ENCODE measurements around the gene CBY2.

GRCh38 chr13:45733361-45733760, 31.2 kb downstream of the CBY2 start:
- TF ChIP-seq TCF12 (IDR thresholded peaks at IDR 0.05; ENCODE audit: low read depth): no peak
- TF ChIP-seq CEBPB (IDR thresholded peaks at IDR 0.05): no peak
- TF ChIP-seq TAF1 (IDR thresholded peaks at IDR 0.05; ENCODE audit: low read depth): no peak
- no peak for TF ChIP-seq EP300 (IDR thresholded peaks at IDR 0.05; ENCODE audit: borderline replicate concordance)
- no peak for TF ChIP-seq RAD21 (IDR thresholded peaks at IDR 0.05; ENCODE audit: low read depth)
- TF ChIP-seq MAX (IDR thresholded peaks at IDR 0.05): no peak
- TF ChIP-seq TEAD4 (IDR thresholded peaks at IDR 0.05): no peak
- no peak for TF ChIP-seq REST (IDR thresholded peaks at IDR 0.05; ENCODE audit: low read depth)
- TF ChIP-seq EGR1 (IDR thresholded peaks at IDR 0.05): no peak
- TF ChIP-seq YY1 (IDR thresholded peaks at IDR 0.05; ENCODE audit: low read depth): no peak
- no peak for TF ChIP-seq FOXM1 (IDR thresholded peaks at IDR 0.05; ENCODE audit: borderline replicate concordance, low read depth)
- TF ChIP-seq CREB1 (IDR thresholded peaks at IDR 0.05; ENCODE audit: low read depth): no peak

Data from Ishikawa (cell line).